CD4-positive, alpha-beta T cell (primary cell): ENCODE measurements around the gene GK. TPM values are rescaled to one million over a fixed set of nuclear protein-coding genes. Genes with fewer than 3 reads are reported as not detected.

ENCODE experiments used
- ATAC-seq: fragments of 200-7000 bp; cut with Tn5 transposase; one replicate; pipeline ENCODE4 v1.10.0; 2022; ENCODE audit warnings: mild to moderate bottlenecking; ENCODE audit not compliant: poor library complexity
- CTCF ChIA-PET: fragments of 350-600 bp; sonication (Branson Sonifier 250); formaldehyde crosslinking; loops from one replicate; lab custom pipeline; 2021; ENCODE audit warnings: antibody characterized with exemption, inconsistent platforms; lab: Charles Lee
- POLR2A ChIA-PET: fragments of 350-600 bp; sonication (Branson Sonifier 250); formaldehyde crosslinking; loops from one replicate; lab custom pipeline; 2021; ENCODE audit warnings: antibody characterized with exemption, inconsistent platforms; lab: Charles Lee
- DNase-seq, 14 experiments: peaks; one replicate each; pipeline ENCODE4 v3.0.0-alpha.2; 2013 to 2020; ENCODE audit warnings: mixed read lengths in 2 of 14
- H3K27ac ChIP-seq, 2 donors: one replicate each; pipeline versions ENCODE4 v1.5.1 to v1.7.0; 2013; ENCODE audit warnings: low read length in 2 of 2, low read depth in 1 of 2, mild to moderate bottlenecking in 1 of 2
- H3K27me3 ChIP-seq, 2 experiments: 1 replicate in 1 of 2; 2 replicates in 1 of 2; pipeline versions ENCODE4 v1.6.1 to v1.7.0; 2013; ENCODE audit warnings: low read length in 2 of 2, control low read depth in 1 of 2, mild to moderate bottlenecking in 1 of 2, moderate library complexity in 1 of 2; ENCODE audit not compliant: insufficient read depth in 2 of 2, control insufficient read depth in 1 of 2
- H3K36me3 ChIP-seq: one replicate; pipeline ENCODE4 v1.6.1; 2013; ENCODE audit warnings: low read length, control low read depth; ENCODE audit not compliant: insufficient read depth
- H3K4me1 ChIP-seq: one replicate; pipeline ENCODE4 v1.6.1; 2013; ENCODE audit warnings: low read length, control low read depth; ENCODE audit not compliant: insufficient read depth
- H3K4me3 ChIP-seq: one replicate; pipeline ENCODE4 v1.5.1; 2013; ENCODE audit warnings: mild to moderate bottlenecking, low read length, moderate library complexity
- H3K9me3 ChIP-seq, 2 experiments: 1 replicate in 1 of 2; 2 replicates in 1 of 2; pipeline versions ENCODE4 v1.6.1 to v1.7.0; 2013; ENCODE audit warnings: low read length in 2 of 2, mild to moderate bottlenecking in 2 of 2, control low read depth in 1 of 2, moderate library complexity in 1 of 2; ENCODE audit not compliant: control insufficient read depth in 1 of 2, insufficient read depth in 1 of 2
- H3K27ac Mint-ChIP-seq: one replicate; pipeline ENCODE4 v1.8.0; 2020; ENCODE audit warnings: mixed read lengths
- H3K27me3 Mint-ChIP-seq: one replicate; pipeline ENCODE4 v1.8.0; 2021; ENCODE audit warnings: mixed read lengths
- H3K36me3 Mint-ChIP-seq: one replicate; pipeline ENCODE4 v1.8.0; 2021; ENCODE audit warnings: low read depth, mixed read lengths
- H3K4me1 Mint-ChIP-seq: one replicate; pipeline ENCODE4 v1.8.0; 2021; ENCODE audit warnings: low read depth, mixed read lengths
- H3K4me3 Mint-ChIP-seq: one replicate; pipeline ENCODE4 v1.8.0; 2020; ENCODE audit warnings: mild to moderate bottlenecking, mixed read lengths
- H3K9me3 Mint-ChIP-seq: one replicate; pipeline ENCODE4 v1.8.0; 2020; ENCODE audit warnings: mixed read lengths
- CTCF ChIP-seq: fragments of 200-600 bp; IDR thresholded peaks from one replicate; pipeline ENCODE4 v1.8.0; 2022; ENCODE audit warnings: antibody characterized with exemption, mild to moderate bottlenecking
- intact Hi-C, 2 experiments: fragments of 100-400 bp; cut with DNase I in 1 of 2; cut with micrococcal nuclease in 1 of 2; formaldehyde crosslinking; loops; one replicate each; pipeline versions ENCODE4 v1.15.1 to v1.9.0; 2023 to 2025; cut with DNase I, micrococcal nuclease
- total RNA-seq, 174 experiments: library from RNA in 2 of 174; stranded (reverse) in 2 of 174; gene quantifications; one replicate each; pipeline ENCODE4 v1.2.3 and lab custom pipeline; 2021 to 2026

GK gene
- total RNA-seq, 2 experiments from 2014 or later = 1.4 to 1.9 TPM

GRCh38 chrX:30777575-30777974, 124.4 kb downstream of the GK start:
- no peak for TF ChIP-seq CTCF
- POLR2A ChIA-PET = no interaction called here
- no peaks in the 10 kb centered on the region for H3K36me3 ChIP-seq
- H3K36me3 Mint-ChIP-seq = no peaks in the 10 kb centered on the region
- H3K27ac Mint-ChIP-seq = no peak overlapping the region
- no peak overlapping the region for H3K4me3 ChIP-seq
- no peaks in the 10 kb centered on the region for H3K4me1 ChIP-seq
- no peak overlapping the region for H3K4me3 Mint-ChIP-seq
- H3K27ac ChIP-seq = no peak overlapping the region
- no peaks in the 10 kb centered on the region for H3K27me3 ChIP-seq
- CTCF ChIA-PET = no interaction called here
- H3K4me1 Mint-ChIP-seq = no peaks in the 10 kb centered on the region
- intact Hi-C loops = no loop called here
- no peaks in the 10 kb centered on the region for H3K27me3 Mint-ChIP-seq
- no peaks in the 10 kb centered on the region for H3K9me3 Mint-ChIP-seq
- no peak for ATAC-seq
- DNase-seq = no peak
- no peaks in the 10 kb centered on the region for H3K9me3 ChIP-seq

GRCh38 chrX:30779453-30780030, 126.3 kb downstream of the GK start:
- ChIA-PET POLR2A (no interaction called here), CTCF (no interaction called here)
- no peak for DNase-seq
- Histone ChIP-seq H3K9me3 (no peaks in the 10 kb centered on the region), H3K4me1 (no peaks in the 10 kb centered on the region), H3K27me3 (no peaks in the 10 kb centered on the region), H3K4me3 (no peak overlapping the region), H3K36me3 (no peaks in the 10 kb centered on the region), H3K27ac (no peak overlapping the region)
- Mint-ChIP-seq H3K27me3 (no peaks in the 10 kb centered on the region), H3K9me3 (no peaks in the 10 kb centered on the region), H3K4me1 (no peaks in the 10 kb centered on the region), H3K4me3 (no peak overlapping the region), H3K27ac (no peak overlapping the region), H3K36me3 (no peaks in the 10 kb centered on the region)
- no peak for TF ChIP-seq CTCF
- no peak for ATAC-seq
- intact Hi-C loops = no loop called here

Other genes with a start within 250 kb of the GK start
- gene TASL, start 75.7 kb upstream of the GK start, total RNA-seq = under 1 TPM; 0.41 to 0.75 TPM
- gene TAB3, start 235.8 kb downstream of the GK start, total RNA-seq = 10 to 100 TPM; 24.7 to 25.6 TPM